Hindlimb muscle (tissue), 1 donor: ENCODE data around the gene ARHGAP26. TPM values are rescaled to one million over a fixed set of nuclear protein-coding genes. Genes with fewer than 3 reads are reported as not detected.

ENCODE experiments used
- DNase-seq: peaks from one replicate; pipeline ENCODE4 v3.0.0-alpha.2; 2013
- polyA plus RNA-seq: library from polyadenylated mRNA; unstranded; fragments of 120-200 nt; gene quantifications from one replicate; pipeline ENCODE4 v1.2.1, GENCODE V29; 2013; ENCODE audit not compliant: insufficient read length

ARHGAP26 gene
- polyA plus RNA-seq, 1 donor = 13.8 TPM

- peak; percentile 68 for DNase-seq
Measured at GRCh38 chr5:143051244-143052058, 281.3 kb downstream of the ARHGAP26 start.

GRCh38 chr5:143052967-143053682, 282.9 kb downstream of the ARHGAP26 start:
- DNase-seq = no peak

GRCh38 chr5:143053780-143054179, 283.6 kb downstream of the ARHGAP26 start:
- no peak for DNase-seq

- no peak for DNase-seq
Measured at GRCh38 chr5:143054480-143054941, 284.3 kb downstream of the ARHGAP26 start.

GRCh38 chr5:143055596-143056338, 285.6 kb downstream of the ARHGAP26 start:
- DNase-seq = no peak

- DNase-seq = no peak
Measured at GRCh38 chr5:143056339-143056704, 286.1 kb downstream of the ARHGAP26 start.

GRCh38 chr5:143056792-143057579, 286.8 kb downstream of the ARHGAP26 start:
- no peak for DNase-seq

GRCh38 chr5:143057580-143057999, 287.4 kb downstream of the ARHGAP26 start:
- DNase-seq = no peak

GRCh38 chr5:143059355-143059754, 289.2 kb downstream of the ARHGAP26 start:
- DNase-seq = no peak

- no peak for DNase-seq
Measured at GRCh38 chr5:143059976-143060765, 290.0 kb downstream of the ARHGAP26 start.

- DNase-seq = no peak
Measured at GRCh38 chr5:143061161-143061945, 291.2 kb downstream of the ARHGAP26 start.

- no peak for DNase-seq
Measured at GRCh38 chr5:143062379-143062778, 292.2 kb downstream of the ARHGAP26 start.

GRCh38 chr5:143063175-143063970, 293.2 kb downstream of the ARHGAP26 start:
- DNase-seq = no peak

- peak; percentile 65 for DNase-seq
Measured at GRCh38 chr5:143064218-143064641, 294.1 kb downstream of the ARHGAP26 start.

GRCh38 chr5:143064676-143065075, 294.5 kb downstream of the ARHGAP26 start:
- no peak for DNase-seq

- no peak for DNase-seq
Measured at GRCh38 chr5:143065185-143065965, 295.2 kb downstream of the ARHGAP26 start.

- DNase-seq = no peak
Measured at GRCh38 chr5:143065996-143066522, 295.9 kb downstream of the ARHGAP26 start.

GRCh38 chr5:143066556-143067281, 296.5 kb downstream of the ARHGAP26 start:
- DNase-seq = peak; percentile 61
